ENCODE results near the gene TMEM250.

TMEM250 gene

GRCh38 chr9:136089697-136090045, 29.0 kb downstream of the TMEM250 start:
- DNase-seq (ENCODE audit: insufficient read length) (no peak), FAIRE-seq (no peak)
- no peak for TF ChIP-seq TAF1 (IDR thresholded peaks at IDR 0.05; ENCODE audit: borderline replicate concordance, low read depth, low read length)
- no peak for TF ChIP-seq POLR2A (IDR thresholded peaks at IDR 0.05; ENCODE audit: low read depth, low read length)
- no peak for TF ChIP-seq POLR2AphosphoS5 (IDR thresholded peaks at IDR 0.05; ENCODE audit: low read depth, low read length)

- FAIRE-seq: no peak
- TF ChIP-seq TAF1 (IDR thresholded peaks at IDR 0.05; ENCODE audit: borderline replicate concordance, low read depth, low read length): no peak
- no peak for TF ChIP-seq POLR2A (IDR thresholded peaks at IDR 0.05; ENCODE audit: low read depth, low read length)
- TF ChIP-seq POLR2AphosphoS5 (IDR thresholded peaks at IDR 0.05; ENCODE audit: low read depth, low read length): no peak
- no peak for DNase-seq (ENCODE audit: insufficient read length)
These were observed 29.6 kb downstream of the TMEM250 start for GRCh38 chr9:136088939-136089696.

DNA sequence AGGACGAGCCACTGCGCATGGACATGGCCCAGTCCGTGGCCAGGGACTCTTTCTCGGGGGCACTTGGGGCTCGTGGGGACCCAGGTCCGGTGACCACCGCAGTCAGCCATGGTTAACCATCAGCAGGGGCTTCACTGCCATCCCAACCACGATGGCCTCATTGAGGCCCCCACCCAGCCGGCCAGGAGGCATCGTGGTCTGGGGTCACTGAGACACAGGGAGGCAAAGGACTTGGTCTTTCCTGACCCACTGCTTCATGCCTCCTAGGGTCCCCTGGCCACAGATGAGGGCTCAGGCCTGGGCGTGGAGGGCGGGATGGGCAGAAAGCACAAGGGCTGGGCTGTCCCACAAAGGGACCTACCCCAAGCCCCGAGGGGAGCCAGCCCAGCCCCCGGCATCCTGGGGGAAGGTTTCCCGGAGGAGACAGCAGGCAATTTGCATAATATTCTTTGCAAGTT, 30.2 kb downstream of the TMEM250 start:
- DNase-seq (ENCODE audit: insufficient read length) (no peak), FAIRE-seq (no peak)
- TF ChIP-seq POLR2AphosphoS5 (IDR thresholded peaks at IDR 0.05; ENCODE audit: low read depth, low read length): no peak
- TF ChIP-seq POLR2A (IDR thresholded peaks at IDR 0.05; ENCODE audit: low read depth, low read length): no peak
- TF ChIP-seq TAF1 (IDR thresholded peaks at IDR 0.05; ENCODE audit: borderline replicate concordance, low read depth, low read length): no peak

DNA sequence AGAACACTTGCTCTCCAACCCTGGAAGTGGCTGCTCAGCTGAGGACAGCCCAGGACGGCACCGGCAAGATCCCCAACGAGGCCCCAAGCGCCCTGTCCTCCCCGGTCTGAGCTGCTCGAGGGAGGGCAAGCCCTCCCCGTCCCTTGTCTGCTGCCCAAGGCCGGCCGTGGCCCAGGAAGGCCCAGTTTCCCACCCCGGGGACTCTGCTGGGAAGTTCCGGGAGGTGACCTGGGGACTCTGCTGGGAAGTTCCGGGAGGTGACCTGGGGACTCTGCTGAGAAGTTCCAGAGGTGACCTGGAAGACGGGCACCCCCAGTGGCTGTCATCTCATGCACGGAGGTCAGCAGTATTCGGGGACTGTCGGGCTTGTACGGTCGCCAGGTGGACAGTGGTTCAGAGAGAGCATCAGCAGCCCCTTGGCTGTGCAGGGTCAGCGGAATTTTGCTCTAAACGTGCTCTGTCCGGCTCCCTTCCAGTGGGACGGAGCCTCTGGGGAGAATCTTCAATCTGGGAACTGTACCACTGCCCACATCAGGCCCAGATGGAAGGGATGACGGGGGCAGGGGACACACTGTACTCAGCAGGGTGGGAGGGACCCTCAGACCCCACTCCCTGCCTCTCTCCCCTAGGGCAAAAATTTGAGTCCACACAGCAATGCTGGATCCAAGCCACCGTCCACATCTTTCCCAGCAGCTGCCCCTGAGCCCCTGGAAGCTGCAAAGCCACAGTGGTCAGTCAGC, 30.8 kb downstream of the TMEM250 start:
- no peak for DNase-seq (ENCODE audit: insufficient read length)

GRCh38 chr9:136086951-136087740, 31.5 kb downstream of the TMEM250 start:
- DNase-seq (ENCODE audit: insufficient read length) (no peak), FAIRE-seq (no peak)
- no peak for TF ChIP-seq POLR2AphosphoS5 (IDR thresholded peaks at IDR 0.05; ENCODE audit: low read depth, low read length)
- TF ChIP-seq POLR2A (IDR thresholded peaks at IDR 0.05; ENCODE audit: low read depth, low read length): no peak
- TF ChIP-seq TAF1 (IDR thresholded peaks at IDR 0.05; ENCODE audit: borderline replicate concordance, low read depth, low read length): no peak

More for the DNA sequence above, 30.8 kb downstream of the TMEM250 start:
- TF ChIP-seq TAF1 (IDR thresholded peaks at IDR 0.05; ENCODE audit: borderline replicate concordance, low read depth, low read length): no peak
- TF ChIP-seq POLR2A (IDR thresholded peaks at IDR 0.05; ENCODE audit: low read depth, low read length): no peak
- TF ChIP-seq POLR2AphosphoS5 (IDR thresholded peaks at IDR 0.05; ENCODE audit: low read depth, low read length): no peak
- no peak for FAIRE-seq

GRCh38 chr9:136086213-136086881, 32.3 kb downstream of the TMEM250 start:
- FAIRE-seq: no peak
- no peak for TF ChIP-seq TAF1 (IDR thresholded peaks at IDR 0.05; ENCODE audit: borderline replicate concordance, low read depth, low read length)
- TF ChIP-seq POLR2A (IDR thresholded peaks at IDR 0.05; ENCODE audit: low read depth, low read length): no peak
- no peak for TF ChIP-seq POLR2AphosphoS5 (IDR thresholded peaks at IDR 0.05; ENCODE audit: low read depth, low read length)
- DNase-seq (ENCODE audit: insufficient read length): no peak

DNA sequence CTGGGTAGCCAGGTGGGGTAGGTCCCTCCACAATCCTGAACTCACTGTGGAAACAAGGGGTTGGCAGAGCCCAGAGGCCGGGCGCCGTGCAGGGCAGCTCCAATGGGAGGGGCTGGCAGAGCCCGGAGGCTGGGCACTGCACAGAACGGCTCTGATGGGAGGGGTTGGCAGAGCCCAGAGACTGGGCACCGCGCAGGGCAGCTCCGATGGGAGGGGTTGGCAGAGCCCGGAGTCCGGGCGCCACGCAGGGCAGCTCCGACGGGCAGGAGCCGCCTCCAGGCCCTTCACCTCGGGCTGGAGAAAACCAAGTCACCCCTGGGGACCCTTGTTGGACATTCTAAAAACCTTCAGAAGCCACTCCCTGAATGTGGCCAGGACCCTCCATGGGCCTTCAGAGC, 32.9 kb downstream of the TMEM250 start:
- DNase-seq (ENCODE audit: insufficient read length) (no peak), FAIRE-seq (no peak)
- TF ChIP-seq POLR2A (IDR thresholded peaks at IDR 0.05; ENCODE audit: low read depth, low read length) (no peak), TAF1 (IDR thresholded peaks at IDR 0.05; ENCODE audit: borderline replicate concordance, low read depth, low read length) (no peak), POLR2AphosphoS5 (IDR thresholded peaks at IDR 0.05; ENCODE audit: low read depth, low read length) (no peak)

- DNase-seq (ENCODE audit: insufficient read length): no peak
- no peak for TF ChIP-seq POLR2AphosphoS5 (IDR thresholded peaks at IDR 0.05; ENCODE audit: low read depth, low read length)
- TF ChIP-seq TAF1 (IDR thresholded peaks at IDR 0.05; ENCODE audit: borderline replicate concordance, low read depth, low read length): no peak
- TF ChIP-seq POLR2A (IDR thresholded peaks at IDR 0.05; ENCODE audit: low read depth, low read length): no peak
- no peak for FAIRE-seq
These were observed 34.4 kb downstream of the TMEM250 start for GRCh38 chr9:136084063-136084944.

GRCh38 chr9:136083558-136084062, 35.1 kb downstream of the TMEM250 start:
- FAIRE-seq: no peak
- TF ChIP-seq POLR2A (IDR thresholded peaks at IDR 0.05; ENCODE audit: low read depth, low read length): no peak
- no peak for TF ChIP-seq TAF1 (IDR thresholded peaks at IDR 0.05; ENCODE audit: borderline replicate concordance, low read depth, low read length)
- no peak for TF ChIP-seq POLR2AphosphoS5 (IDR thresholded peaks at IDR 0.05; ENCODE audit: low read depth, low read length)
- DNase-seq (ENCODE audit: insufficient read length): no peak

Measured in GM12892 (cell line).